Measurements from ENCODE around the gene BMP3. TPM values are rescaled to one million over a fixed set of nuclear protein-coding genes. Genes with fewer than 3 reads are reported as not detected.

BMP3 gene
- total RNA-seq, 1 donor from 2014 or later, result 0.07 TPM

DNA sequence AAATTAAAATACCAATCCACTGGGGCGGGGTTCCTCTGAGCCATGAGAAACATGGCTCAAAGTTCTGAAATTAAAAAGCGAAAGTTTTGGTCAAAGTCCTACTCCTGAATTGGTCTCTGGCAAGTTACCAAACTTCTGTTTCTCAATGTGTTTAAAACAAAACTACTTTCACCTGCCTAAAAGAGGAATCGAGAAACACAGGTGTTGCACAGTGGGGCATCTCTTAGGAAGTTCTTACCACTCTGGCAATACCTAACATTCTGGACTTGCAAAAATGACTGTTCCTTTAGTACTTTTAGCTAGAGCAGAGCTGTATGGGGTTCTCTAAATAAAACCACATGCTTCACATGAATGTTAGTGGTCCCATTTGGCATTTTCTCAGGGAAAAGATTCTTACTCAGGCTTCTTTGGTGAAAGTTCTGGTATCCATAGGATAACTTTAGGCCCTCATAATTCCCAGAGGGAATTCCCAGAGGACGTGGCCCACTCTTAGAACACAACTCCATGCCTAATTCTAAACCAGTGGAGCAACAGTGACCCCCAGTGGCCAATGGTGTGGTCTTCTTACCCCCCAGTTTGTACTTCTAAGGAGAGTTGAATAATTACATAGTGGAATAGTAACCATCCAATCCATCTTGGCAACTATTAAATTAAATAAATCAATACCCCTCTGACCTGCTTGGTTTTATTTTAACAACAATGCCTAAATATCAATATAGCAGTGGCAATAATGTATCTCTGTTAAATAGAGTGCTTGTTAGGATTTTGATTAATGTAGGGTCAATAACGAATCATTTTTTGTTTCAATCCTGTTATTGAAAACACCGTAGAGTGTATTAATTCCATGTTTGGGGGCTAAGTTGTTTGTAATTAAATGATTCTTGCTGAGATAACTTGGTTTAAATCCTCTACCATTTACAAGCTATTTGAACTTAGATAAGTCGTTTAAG is 21.9 kb downstream of the BMP3 start:
- Mint-ChIP-seq H3K27me3 (ENCODE audit: low read depth) (peaks cover 66% of the 10 kb centered on the region), H3K27ac (no peak overlapping the region), H3K4me3 (no peak overlapping the region), H3K4me1 (peaks cover 8% of the 10 kb centered on the region), H3K36me3 (no peaks in the 10 kb centered on the region), H3K9me3 (no peaks in the 10 kb centered on the region)
- DNase-seq (ENCODE audit: low spot score in 2 of 2, unreplicated experiment in 2 of 2), result peak; percentile 38 to 71
- TF ChIP-seq, protein P1, sequence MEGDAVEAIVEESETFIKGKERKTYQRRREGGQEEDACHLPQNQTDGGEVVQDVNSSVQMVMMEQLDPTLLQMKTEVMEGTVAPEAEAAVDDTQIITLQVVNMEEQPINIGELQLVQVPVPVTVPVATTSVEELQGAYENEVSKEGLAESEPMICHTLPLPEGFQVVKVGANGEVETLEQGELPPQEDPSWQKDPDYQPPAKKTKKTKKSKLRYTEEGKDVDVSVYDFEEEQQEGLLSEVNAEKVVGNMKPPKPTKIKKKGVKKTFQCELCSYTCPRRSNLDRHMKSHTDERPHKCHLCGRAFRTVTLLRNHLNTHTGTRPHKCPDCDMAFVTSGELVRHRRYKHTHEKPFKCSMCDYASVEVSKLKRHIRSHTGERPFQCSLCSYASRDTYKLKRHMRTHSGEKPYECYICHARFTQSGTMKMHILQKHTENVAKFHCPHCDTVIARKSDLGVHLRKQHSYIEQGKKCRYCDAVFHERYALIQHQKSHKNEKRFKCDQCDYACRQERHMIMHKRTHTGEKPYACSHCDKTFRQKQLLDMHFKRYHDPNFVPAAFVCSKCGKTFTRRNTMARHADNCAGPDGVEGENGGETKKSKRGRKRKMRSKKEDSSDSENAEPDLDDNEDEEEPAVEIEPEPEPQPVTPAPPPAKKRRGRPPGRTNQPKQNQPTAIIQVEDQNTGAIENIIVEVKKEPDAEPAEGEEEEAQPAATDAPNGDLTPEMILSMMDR (IDR thresholded peaks at IDR 0.05; ENCODE audit: unreplicated experiment), result peak; percentile 66

DNA sequence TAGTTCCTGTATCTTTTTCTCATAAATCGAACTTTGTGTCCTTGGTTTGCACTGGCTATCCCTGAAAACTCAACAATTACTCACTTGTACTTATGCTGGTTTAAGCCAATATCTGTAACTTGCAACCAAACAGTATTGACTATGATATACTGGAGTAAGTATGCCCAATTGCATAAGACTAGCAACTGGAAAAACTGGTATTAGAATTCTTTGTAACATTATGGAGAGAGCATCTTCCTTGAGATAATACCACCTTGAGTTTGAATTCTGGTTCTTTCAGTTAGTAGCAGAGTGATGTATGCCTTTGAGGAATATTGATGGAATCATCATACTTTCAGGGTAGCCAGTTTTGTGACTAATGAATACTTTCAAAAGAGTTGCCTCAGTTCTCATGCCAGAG is 28.1 kb downstream of the BMP3 start:
- peaks cover 66% of the 10 kb centered on the region for H3K27me3 Mint-ChIP-seq (ENCODE audit: low read depth)
- TF ChIP-seq, protein P1 (IDR thresholded peaks at IDR 0.05; ENCODE audit: unreplicated experiment), result no peak
- H3K4me3 Mint-ChIP-seq, result no peak overlapping the region
- H3K27ac Mint-ChIP-seq, result no peak overlapping the region
- H3K36me3 Mint-ChIP-seq, result no peaks in the 10 kb centered on the region
- H3K9me3 Mint-ChIP-seq, result no peaks in the 10 kb centered on the region
- no peak for DNase-seq (ENCODE audit: low spot score in 2 of 2, unreplicated experiment in 2 of 2)
- no peaks in the 10 kb centered on the region for H3K4me1 Mint-ChIP-seq

DNA sequence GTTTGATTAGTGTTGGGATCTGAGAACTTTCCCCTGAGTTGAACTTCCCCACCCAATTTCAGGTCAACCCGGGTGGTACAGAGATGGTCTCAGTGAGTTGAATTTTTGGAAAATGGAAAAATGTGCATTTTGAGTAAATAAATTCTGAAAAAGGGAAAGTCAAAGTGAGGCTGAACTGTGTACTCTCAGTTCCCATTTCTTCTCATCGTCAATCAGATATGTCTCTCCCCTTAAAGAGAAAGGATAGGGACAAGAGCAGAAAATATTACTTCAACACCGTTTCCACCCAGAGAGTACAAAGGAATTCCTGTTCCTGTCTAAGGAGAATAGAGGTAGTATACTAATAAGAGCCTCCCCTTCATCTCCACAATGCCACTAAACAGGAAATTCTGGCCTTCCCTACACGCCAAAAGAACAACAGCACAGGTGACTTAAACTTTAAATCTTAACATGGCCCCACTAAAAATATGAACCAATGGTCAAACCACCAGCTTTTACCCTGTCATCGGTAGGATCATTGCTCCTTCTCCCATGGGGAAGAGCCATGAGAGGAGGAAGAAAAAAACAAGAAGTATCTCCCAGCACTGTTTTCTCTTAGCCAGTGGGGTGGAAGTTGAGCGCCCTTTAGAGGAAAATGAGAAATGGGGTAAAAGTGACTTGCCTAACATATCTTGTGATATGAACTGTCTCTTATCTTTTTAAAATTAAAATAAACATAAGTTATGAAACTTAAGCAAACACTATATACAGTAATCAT is 30.3 kb downstream of the BMP3 start:
- no peak for DNase-seq (ENCODE audit: low spot score in 2 of 2, unreplicated experiment in 2 of 2)
- no peak overlapping the region for H3K4me3 Mint-ChIP-seq
- no peaks in the 10 kb centered on the region for H3K36me3 Mint-ChIP-seq
- TF ChIP-seq, protein P1 (IDR thresholded peaks at IDR 0.05; ENCODE audit: unreplicated experiment), result no peak
- H3K9me3 Mint-ChIP-seq, result no peaks in the 10 kb centered on the region
- no peaks in the 10 kb centered on the region for H3K4me1 Mint-ChIP-seq
- H3K27ac Mint-ChIP-seq, result no peak overlapping the region
- peaks cover 62% of the 10 kb centered on the region for H3K27me3 Mint-ChIP-seq (ENCODE audit: low read depth)

DNA sequence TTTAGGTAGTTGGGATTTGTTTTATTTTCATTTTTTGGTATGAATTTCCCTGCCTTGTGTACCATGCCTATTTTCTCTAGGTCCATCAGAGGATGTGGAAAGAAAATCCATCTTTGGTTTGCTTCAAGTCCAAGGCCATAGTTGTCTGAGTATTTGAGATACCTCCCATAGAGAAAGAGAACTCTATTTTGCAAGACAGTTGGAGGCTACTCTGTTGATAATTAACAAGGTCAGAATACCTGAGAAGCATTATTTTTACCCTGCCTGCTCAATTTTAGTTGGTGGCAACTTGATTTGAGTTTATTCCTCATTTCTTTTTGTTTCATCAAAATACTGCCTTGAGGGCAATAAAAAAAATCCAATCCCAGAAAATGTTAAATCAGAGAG is 30.8 kb downstream of the BMP3 start:
- TF ChIP-seq, protein P1 (IDR thresholded peaks at IDR 0.05; ENCODE audit: unreplicated experiment), result no peak
- H3K36me3 Mint-ChIP-seq, result no peaks in the 10 kb centered on the region
- no peak for DNase-seq (ENCODE audit: low spot score in 2 of 2, unreplicated experiment in 2 of 2)
- H3K4me3 Mint-ChIP-seq, result no peak overlapping the region
- H3K27ac Mint-ChIP-seq, result no peak overlapping the region
- peaks cover 64% of the 10 kb centered on the region for H3K27me3 Mint-ChIP-seq (ENCODE audit: low read depth)
- no peaks in the 10 kb centered on the region for H3K4me1 Mint-ChIP-seq
- H3K9me3 Mint-ChIP-seq, result no peaks in the 10 kb centered on the region

DNA sequence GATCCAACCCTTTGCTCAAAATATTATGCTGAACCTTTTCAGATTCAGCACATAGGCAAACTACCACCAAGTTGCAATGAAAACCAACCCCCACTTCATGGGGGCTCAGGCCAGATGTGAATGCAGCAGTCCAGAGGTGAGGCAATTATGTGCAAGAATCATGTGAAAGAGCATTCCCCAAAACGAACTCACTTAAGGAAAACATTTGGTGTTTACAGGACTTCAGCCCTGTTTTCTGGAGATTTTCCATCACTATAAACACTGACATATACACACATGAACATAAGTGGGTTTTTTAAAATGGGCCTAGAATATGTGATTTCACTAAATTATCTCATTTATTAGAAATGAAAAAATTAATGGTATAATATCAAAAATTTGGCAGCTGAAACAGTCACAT is 31.5 kb downstream of the BMP3 start:
- Mint-ChIP-seq H3K9me3 (no peaks in the 10 kb centered on the region), H3K4me1 (no peaks in the 10 kb centered on the region), H3K27ac (no peak overlapping the region), H3K27me3 (ENCODE audit: low read depth) (peaks cover 68% of the 10 kb centered on the region), H3K4me3 (no peak overlapping the region), H3K36me3 (no peaks in the 10 kb centered on the region)
- no peak for DNase-seq (ENCODE audit: low spot score in 2 of 2, unreplicated experiment in 2 of 2)
- TF ChIP-seq, protein P1 (IDR thresholded peaks at IDR 0.05; ENCODE audit: unreplicated experiment), result no peak
